Stimulated activated naive B cell treated with anti-CD40 and anti-IgM and Interleukin-4, amounts not matched to agents 10 μg/mL and 1 μg/mL and 100 μg/mL, for 72 hours (primary cell): ENCODE measurements around the gene GPC6.

ENCODE experiments used
- ATAC-seq, 2 donors: fragments of 150-1000 bp; cut with Tn5 transposase; replicated peaks; 2 replicates each; pipeline ENCODE4 v1.10.0; 2021; ENCODE audit warnings: moderate library complexity in 1 of 2
- DNase-seq: peaks from one replicate; pipeline ENCODE4 v3.0.0; 2021
- H3K27ac Mint-ChIP-seq: one replicate; pipeline ENCODE4 v1.8.0; 2022; ENCODE audit warnings: mild to moderate bottlenecking, mixed read lengths
- H3K27me3 Mint-ChIP-seq, 2 donors: one replicate each; pipeline ENCODE4 v1.8.0; 2022; ENCODE audit warnings: mixed read lengths in 2 of 2
- H3K36me3 Mint-ChIP-seq, 2 donors: one replicate each; pipeline ENCODE4 v1.8.0; 2022; ENCODE audit warnings: mixed read lengths in 2 of 2, mild to moderate bottlenecking in 1 of 2
- H3K4me1 Mint-ChIP-seq, 2 donors: one replicate each; pipeline ENCODE4 v1.8.0; 2022; ENCODE audit warnings: mixed read lengths in 2 of 2, mild to moderate bottlenecking in 1 of 2
- H3K4me3 Mint-ChIP-seq, 2 donors: one replicate each; pipeline ENCODE4 v1.8.0; 2022; ENCODE audit warnings: mild to moderate bottlenecking in 2 of 2, mixed read lengths in 2 of 2, moderate library complexity in 1 of 2
- H3K9me3 Mint-ChIP-seq, 2 donors: one replicate each; pipeline ENCODE4 v1.8.0; 2022; ENCODE audit warnings: mixed read lengths in 2 of 2, mild to moderate bottlenecking in 1 of 2

GPC6 gene

GRCh38 chr13:94088742-94089141 is 862.1 kb downstream of the GPC6 start:
- Mint-ChIP-seq H3K36me3 (no peaks in the 10 kb centered on the region), H3K4me1 (peaks cover 0 to 2% of the 10 kb centered on the region in 2 donors), H3K27ac (no peak overlapping the region), H3K27me3 (no peaks in the 10 kb centered on the region), H3K4me3 (no peak overlapping the region), H3K9me3 (peaks cover 4 to 5% of the 10 kb centered on the region in 2 donors)
- DNase-seq = no peak
- no peak for ATAC-seq

- H3K27ac Mint-ChIP-seq = no peak overlapping the region
- peaks cover 0 to 2% of the 10 kb centered on the region in 2 donors for H3K4me1 Mint-ChIP-seq
- H3K4me3 Mint-ChIP-seq = no peak overlapping the region
- H3K27me3 Mint-ChIP-seq = no peaks in the 10 kb centered on the region
- H3K36me3 Mint-ChIP-seq = no peaks in the 10 kb centered on the region
- ATAC-seq (no peak), DNase-seq (no peak)
- H3K9me3 Mint-ChIP-seq = peaks cover 3 to 4% of the 10 kb centered on the region in 2 donors
These were observed 864.3 kb downstream of the GPC6 start for GRCh38 chr13:94090773-94091480.

GRCh38 chr13:94093652-94094315 is 867.2 kb downstream of the GPC6 start:
- H3K36me3 Mint-ChIP-seq = no peaks in the 10 kb centered on the region
- no peaks in the 10 kb centered on the region for H3K27me3 Mint-ChIP-seq
- H3K9me3 Mint-ChIP-seq = peaks cover 3 to 4% of the 10 kb centered on the region in 2 donors
- peaks cover 0 to 2% of the 10 kb centered on the region in 2 donors for H3K4me1 Mint-ChIP-seq
- no peak overlapping the region for H3K4me3 Mint-ChIP-seq
- no peak for DNase-seq
- no peak overlapping the region for H3K27ac Mint-ChIP-seq
- ATAC-seq = no peak

GRCh38 chr13:94109715-94110374 is 883.2 kb downstream of the GPC6 start:
- Mint-ChIP-seq H3K4me3 (no peak overlapping the region), H3K36me3 (no peaks in the 10 kb centered on the region), H3K27me3 (no peaks in the 10 kb centered on the region), H3K9me3 (peaks cover 0 to 2% of the 10 kb centered on the region in 2 donors), H3K4me1 (no peaks in the 10 kb centered on the region), H3K27ac (no peak overlapping the region)
- ATAC-seq (no peak), DNase-seq (no peak)

- no peak for DNase-seq
These were observed 885.6 kb downstream of the GPC6 start for GRCh38 chr13:94112227-94112626.

GRCh38 chr13:94112731-94113130 is 886.1 kb downstream of the GPC6 start:
- Mint-ChIP-seq H3K9me3 (no peaks in the 10 kb centered on the region), H3K4me3 (no peak overlapping the region), H3K27me3 (no peaks in the 10 kb centered on the region), H3K4me1 (no peaks in the 10 kb centered on the region), H3K27ac (no peak overlapping the region), H3K36me3 (no peaks in the 10 kb centered on the region)
- ATAC-seq = no peak
- DNase-seq = no peak

More at GRCh38 chr13:94112227-94112626, 885.6 kb downstream of the GPC6 start:
- Mint-ChIP-seq H3K36me3 (no peaks in the 10 kb centered on the region), H3K4me1 (no peaks in the 10 kb centered on the region), H3K4me3 (no peak overlapping the region), H3K27ac (no peak overlapping the region), H3K9me3 (no peaks in the 10 kb centered on the region), H3K27me3 (no peaks in the 10 kb centered on the region)
- ATAC-seq = no peak

- Mint-ChIP-seq H3K4me3 (no peak overlapping the region), H3K27ac (no peak overlapping the region), H3K36me3 (no peaks in the 10 kb centered on the region), H3K4me1 (no peaks in the 10 kb centered on the region), H3K9me3 (no peaks in the 10 kb centered on the region), H3K27me3 (no peaks in the 10 kb centered on the region)
- no peak for ATAC-seq
- no peak for DNase-seq
These were observed 886.6 kb downstream of the GPC6 start for GRCh38 chr13:94113245-94113644.

- H3K4me3 Mint-ChIP-seq = no peak overlapping the region
- DNase-seq (no peak), ATAC-seq (no peak)
- no peaks in the 10 kb centered on the region for H3K36me3 Mint-ChIP-seq
- no peaks in the 10 kb centered on the region for H3K4me1 Mint-ChIP-seq
- H3K27me3 Mint-ChIP-seq = peaks cover 0 to 3% of the 10 kb centered on the region in 2 donors
- no peak overlapping the region for H3K27ac Mint-ChIP-seq
- H3K9me3 Mint-ChIP-seq = no peaks in the 10 kb centered on the region
These were observed 887.6 kb downstream of the GPC6 start for GRCh38 chr13:94114166-94114565.

- H3K27ac Mint-ChIP-seq = no peak overlapping the region
- DNase-seq (no peak), ATAC-seq (no peak)
- H3K4me1 Mint-ChIP-seq = no peaks in the 10 kb centered on the region
- peaks cover 0 to 4% of the 10 kb centered on the region in 2 donors for H3K27me3 Mint-ChIP-seq
- no peak overlapping the region for H3K4me3 Mint-ChIP-seq
- H3K9me3 Mint-ChIP-seq = no peaks in the 10 kb centered on the region
- H3K36me3 Mint-ChIP-seq = no peaks in the 10 kb centered on the region
These were observed 888.4 kb downstream of the GPC6 start for GRCh38 chr13:94115054-94115453.

GRCh38 chr13:94119360-94119936 is 892.8 kb downstream of the GPC6 start:
- peaks cover 0 to 4% of the 10 kb centered on the region in 2 donors for H3K27me3 Mint-ChIP-seq
- no peaks in the 10 kb centered on the region for H3K4me1 Mint-ChIP-seq
- no peaks in the 10 kb centered on the region for H3K9me3 Mint-ChIP-seq
- no peak for ATAC-seq
- H3K36me3 Mint-ChIP-seq = no peaks in the 10 kb centered on the region
- DNase-seq = no peak
- no peak overlapping the region for H3K4me3 Mint-ChIP-seq
- no peak overlapping the region for H3K27ac Mint-ChIP-seq

GRCh38 chr13:94120878-94121277 is 894.3 kb downstream of the GPC6 start:
- ATAC-seq (no peak), DNase-seq (no peak)
- Mint-ChIP-seq H3K27me3 (peaks cover 0 to 4% of the 10 kb centered on the region in 2 donors), H3K27ac (no peak overlapping the region), H3K36me3 (no peaks in the 10 kb centered on the region), H3K4me3 (no peak overlapping the region), H3K4me1 (no peaks in the 10 kb centered on the region), H3K9me3 (no peaks in the 10 kb centered on the region)

GRCh38 chr13:94121686-94122085 is 895.1 kb downstream of the GPC6 start:
- Mint-ChIP-seq H3K4me1 (no peaks in the 10 kb centered on the region), H3K27ac (no peak overlapping the region), H3K9me3 (no peaks in the 10 kb centered on the region), H3K27me3 (peaks cover 0 to 4% of the 10 kb centered on the region in 2 donors), H3K36me3 (no peaks in the 10 kb centered on the region), H3K4me3 (no peak overlapping the region)
- ATAC-seq (no peak), DNase-seq (no peak)

- Mint-ChIP-seq H3K36me3 (no peaks in the 10 kb centered on the region), H3K4me3 (no peak overlapping the region), H3K9me3 (no peaks in the 10 kb centered on the region), H3K4me1 (no peaks in the 10 kb centered on the region), H3K27me3 (peaks cover 0 to 4% of the 10 kb centered on the region in 2 donors), H3K27ac (no peak overlapping the region)
- no peak for DNase-seq
- ATAC-seq = no peak
These were observed 895.8 kb downstream of the GPC6 start for GRCh38 chr13:94122300-94122915.

GRCh38 chr13:94123557-94123956 is 897.0 kb downstream of the GPC6 start:
- Mint-ChIP-seq H3K9me3 (no peaks in the 10 kb centered on the region), H3K27ac (no peak overlapping the region), H3K4me3 (no peak overlapping the region), H3K4me1 (no peaks in the 10 kb centered on the region), H3K27me3 (peaks cover 0 to 4% of the 10 kb centered on the region in 2 donors), H3K36me3 (no peaks in the 10 kb centered on the region)
- DNase-seq = no peak
- ATAC-seq = no peak
